ENCODE measurements around the gene EMC6.

GRCh38 chr17:3675886-3676285 is 7.3 kb downstream of the EMC6 start:
- TF ChIP-seq GATA3 (IDR thresholded peaks at IDR 0.05; ENCODE audit: low read depth, low read length) (no peak), GATA2 (IDR thresholded peaks at IDR 0.05; ENCODE audit: low read depth, low read length) (no peak)
